ENCODE measurements around the gene BSG. TPM values are rescaled to one million over a fixed set of nuclear protein-coding genes. Genes with fewer than 3 reads are reported as not detected.

The BSG gene
- total RNA-seq, 4 donors from 2014 or later: 304 to 416 (median 362) TPM

DNA sequence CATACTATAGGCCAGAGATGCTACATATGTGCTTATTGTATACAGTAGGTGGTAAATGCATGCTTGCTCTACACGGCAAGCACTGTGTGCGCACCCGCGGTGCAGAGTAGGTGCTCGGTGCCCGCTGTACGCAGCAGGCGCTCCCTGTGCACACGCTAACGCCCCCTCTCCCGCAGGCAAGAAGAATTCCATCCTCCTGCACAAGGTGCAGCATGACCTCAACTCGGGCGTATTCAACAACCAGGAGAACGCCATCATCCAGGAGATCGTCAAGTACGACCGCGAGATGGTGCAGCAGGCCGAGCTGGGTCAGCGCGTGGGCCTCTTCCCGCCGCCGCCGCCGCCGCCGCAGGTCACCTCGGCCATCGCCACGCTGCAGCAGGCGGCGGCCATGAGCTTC lies 43.2 kb downstream of the BSG start:
- no peaks in the 10 kb centered on the region for H3K9me3 ChIP-seq
- H3K36me3 ChIP-seq: peaks cover 36 to 40% (median 39%) of the 10 kb centered on the region in 4 donors
- WGBS: 17% methylated on average over 5 of the region's 33 CpGs
- H3K4me1 ChIP-seq: peaks cover 6 to 19% (median 16%) of the 10 kb centered on the region in 4 donors
- peaks cover 0 to 42% (median 0%) of the 10 kb centered on the region in 4 donors for H3K27me3 ChIP-seq
- peak overlapping the region in 1 of 4 donors; percentile 27 for H3K4me3 ChIP-seq
- no peak overlapping the region for H3K27ac ChIP-seq (replicated peaks in 1 of 4)
- DNase-seq (ENCODE audit: extremely low spot score): no peak
- no peak for TF ChIP-seq POLR2A (IDR thresholded peaks at IDR 0.05; ENCODE audit: low read depth)
- no peak for TF ChIP-seq POLR2AphosphoS5 (IDR thresholded peaks at IDR 0.05)
- no peak for TF ChIP-seq EP300 (IDR thresholded peaks at IDR 0.05)
- peak in 2 of 3 experiments; percentile 7 for TF ChIP-seq CTCF (IDR thresholded peaks at IDR 0.05)
- intact Hi-C loops (cut with DNase I): no loop called here

DNA sequence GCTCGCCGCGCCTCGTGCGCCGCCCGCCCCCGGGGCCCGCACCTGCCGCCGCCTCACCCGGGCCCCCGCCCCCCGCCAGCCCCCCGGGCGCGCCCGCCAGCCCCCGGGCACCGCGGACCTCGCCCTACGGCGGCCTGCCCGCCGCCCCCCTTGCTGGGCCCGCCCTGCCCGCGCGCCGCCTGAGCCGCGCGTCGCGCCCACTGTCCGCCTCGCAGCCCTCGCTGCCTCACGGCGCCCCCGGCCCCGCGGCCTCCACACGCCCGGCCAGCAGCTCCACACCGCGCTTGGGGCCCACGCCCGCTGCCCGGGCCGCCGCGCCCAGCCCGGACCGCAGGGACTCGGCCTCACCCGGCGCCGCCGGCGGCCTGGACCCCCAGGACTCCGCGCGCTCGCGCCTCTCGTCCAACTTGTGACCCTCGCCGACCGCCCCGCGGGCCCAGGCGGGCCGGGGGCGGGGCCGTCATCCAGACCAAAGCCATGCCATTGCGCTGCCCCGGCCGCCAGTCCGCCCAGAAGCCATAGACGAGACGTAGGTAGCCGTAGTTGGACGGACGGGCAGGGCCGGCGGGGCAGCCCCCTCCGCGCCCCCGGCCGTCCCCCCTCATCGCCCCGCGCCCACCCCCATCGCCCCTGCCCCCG lies 43.8 kb downstream of the BSG start:
- Histone ChIP-seq H3K4me1 (peaks cover under 1 to 15% (median 10%) of the 10 kb centered on the region in 4 donors), H3K27me3 (peaks cover 0 to 42% (median 0%) of the 10 kb centered on the region in 4 donors), H3K9me3 (no peaks in the 10 kb centered on the region), H3K4me3 (peak overlapping the region in 1 of 4 donors; percentile 27), H3K27ac (replicated peaks in 1 of 4) (no peak overlapping the region), H3K36me3 (peaks cover 41 to 46% (median 43%) of the 10 kb centered on the region in 4 donors)
- 18% methylated on average over 36 of the region's 97 CpGs for WGBS
- no peak for DNase-seq (ENCODE audit: extremely low spot score)
- intact Hi-C loops (cut with DNase I): no loop called here
- TF ChIP-seq EP300 (IDR thresholded peaks at IDR 0.05) (no peak), CTCF (IDR thresholded peaks at IDR 0.05) (no peak), POLR2AphosphoS5 (IDR thresholded peaks at IDR 0.05) (no peak), POLR2A (IDR thresholded peaks at IDR 0.05; ENCODE audit: low read depth) (no peak)

GRCh38 chr19:616747-617526 lies 44.5 kb downstream of the BSG start:
- no peak overlapping the region for H3K27ac ChIP-seq (replicated peaks in 1 of 4)
- H3K27me3 ChIP-seq: peaks cover 0 to 42% (median 0%) of the 10 kb centered on the region in 4 donors
- H3K36me3 ChIP-seq: peaks cover 47 to 53% (median 50%) of the 10 kb centered on the region in 4 donors
- WGBS: 94% methylated on average over 17 of the region's 58 CpGs
- intact Hi-C loops (cut with DNase I): no loop called here
- no peak for TF ChIP-seq POLR2A (IDR thresholded peaks at IDR 0.05; ENCODE audit: low read depth)
- no peak for TF ChIP-seq CTCF (IDR thresholded peaks at IDR 0.05)
- peaks cover 0 to 15% (median 9%) of the 10 kb centered on the region in 4 donors for H3K4me1 ChIP-seq
- no peak for DNase-seq (ENCODE audit: extremely low spot score)
- no peak overlapping the region for H3K4me3 ChIP-seq
- H3K9me3 ChIP-seq: no peaks in the 10 kb centered on the region

DNA sequence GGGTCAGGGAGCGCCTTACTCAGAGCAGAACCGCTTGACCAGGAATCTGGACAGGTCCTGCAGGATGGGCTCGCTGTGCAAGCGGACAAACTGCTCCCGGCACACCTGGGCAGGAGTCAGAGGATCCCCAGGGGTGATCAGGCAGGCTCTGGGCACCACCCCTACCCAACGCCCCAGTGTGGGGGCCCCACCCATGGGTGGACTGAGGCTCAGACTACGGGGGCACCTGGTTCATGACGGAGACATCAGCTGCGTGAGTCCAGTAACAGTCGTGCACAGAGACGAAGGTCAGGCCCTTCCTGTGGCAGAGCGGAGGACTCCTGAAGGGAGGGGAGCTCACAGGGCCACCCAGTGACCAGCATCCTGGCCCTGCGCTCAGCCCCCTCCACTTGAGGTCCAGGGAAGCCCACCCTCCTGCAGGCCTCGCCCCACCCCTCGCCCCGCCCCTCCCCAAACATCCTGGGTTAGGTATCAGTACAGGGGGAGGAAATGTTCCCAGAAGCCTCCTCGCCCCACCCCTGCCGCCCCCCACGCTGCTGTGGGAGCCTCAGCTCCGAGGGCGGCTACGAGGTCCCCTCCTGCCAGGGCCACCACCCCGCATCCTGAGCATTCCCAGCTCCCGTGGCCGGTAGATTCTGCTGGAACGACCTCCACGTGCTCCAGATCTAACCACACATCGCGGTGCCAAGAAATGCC lies 45.3 kb downstream of the BSG start:
- DNase-seq (ENCODE audit: extremely low spot score): no peak
- Histone ChIP-seq H3K4me3 (no peak overlapping the region), H3K27me3 (peaks cover 0 to 42% (median 0%) of the 10 kb centered on the region in 4 donors), H3K4me1 (peaks cover 0 to 15% (median 9%) of the 10 kb centered on the region in 4 donors), H3K9me3 (no peaks in the 10 kb centered on the region), H3K27ac (replicated peaks in 1 of 4) (no peak overlapping the region), H3K36me3 (peaks cover 55 to 61% (median 58%) of the 10 kb centered on the region in 4 donors)
- TF ChIP-seq EP300 (IDR thresholded peaks at IDR 0.05): no peak
- TF ChIP-seq POLR2A (IDR thresholded peaks at IDR 0.05; ENCODE audit: low read depth): no peak
- TF ChIP-seq CTCF (IDR thresholded peaks at IDR 0.05): no peak
- TF ChIP-seq POLR2AphosphoS5 (IDR thresholded peaks at IDR 0.05): no peak
- WGBS: 84% methylated on average over 27 of the region's 29 CpGs
- intact Hi-C loops (cut with DNase I): no loop called here

Measured in esophagus muscularis mucosa (tissue), 4 donors.